Ishikawa (cell line): ENCODE results near the gene CYBC1.

Experiments
- EP300 ChIP-seq: IDR thresholded peaks from 2 replicates; pipeline ENCODE4 v1.6.1; 2012; ENCODE audit warnings: borderline replicate concordance
- RAD21 ChIP-seq: IDR thresholded peaks from 2 replicates; pipeline ENCODE4 v1.6.1; 2012; ENCODE audit warnings: low read depth
- TAF1 ChIP-seq: IDR thresholded peaks from 2 replicates; pipeline ENCODE4 v1.6.1; 2012; ENCODE audit warnings: low read depth, mild to moderate bottlenecking
- TCF12 ChIP-seq: IDR thresholded peaks from 2 replicates; pipeline ENCODE4 v1.6.1; 2012; ENCODE audit warnings: low read depth
- TEAD4 ChIP-seq: IDR thresholded peaks from 2 replicates; pipeline ENCODE4 v1.6.1; 2012
- YY1 ChIP-seq: IDR thresholded peaks from 2 replicates; pipeline ENCODE4 v1.6.1; 2012; ENCODE audit warnings: low read depth
- TF ChIP-seq, protein P1 (sequence below): IDR thresholded peaks from 2 replicates; pipeline ENCODE4 v1.6.1; 2012
- TF ChIP-seq, protein P2 (sequence below): IDR thresholded peaks from 2 replicates; pipeline ENCODE4 v1.6.1; 2012; ENCODE audit warnings: low read depth, mild to moderate bottlenecking

DNA sequence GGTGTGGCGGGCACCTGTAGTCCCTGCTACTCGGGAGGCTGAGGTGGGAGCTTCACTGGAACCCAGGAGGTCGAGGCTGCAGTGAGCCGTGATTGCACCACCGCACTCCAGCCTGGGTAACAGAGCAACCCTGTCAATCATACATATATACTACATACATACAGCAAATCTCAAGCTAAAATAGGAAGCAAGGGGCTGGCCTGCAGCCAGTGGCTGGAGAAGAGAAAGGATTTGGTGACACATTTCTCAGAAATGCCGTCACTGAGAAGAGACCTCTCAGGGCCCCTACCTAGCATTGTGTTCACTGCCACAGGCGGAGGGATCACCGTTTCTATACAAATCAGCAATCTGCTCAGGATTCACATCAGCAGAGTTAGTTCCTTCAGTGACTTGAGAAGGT, 24.9 kb upstream of the CYBC1 start:
- TF ChIP-seq RAD21 (no peak), TCF12 (no peak), TEAD4 (no peak), TAF1 (no peak), YY1 (no peak), EP300 (no peak)
- TF ChIP-seq, protein P1, sequence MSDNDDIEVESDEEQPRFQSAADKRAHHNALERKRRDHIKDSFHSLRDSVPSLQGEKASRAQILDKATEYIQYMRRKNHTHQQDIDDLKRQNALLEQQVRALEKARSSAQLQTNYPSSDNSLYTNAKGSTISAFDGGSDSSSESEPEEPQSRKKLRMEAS: no peak
- TF ChIP-seq, protein P2, sequence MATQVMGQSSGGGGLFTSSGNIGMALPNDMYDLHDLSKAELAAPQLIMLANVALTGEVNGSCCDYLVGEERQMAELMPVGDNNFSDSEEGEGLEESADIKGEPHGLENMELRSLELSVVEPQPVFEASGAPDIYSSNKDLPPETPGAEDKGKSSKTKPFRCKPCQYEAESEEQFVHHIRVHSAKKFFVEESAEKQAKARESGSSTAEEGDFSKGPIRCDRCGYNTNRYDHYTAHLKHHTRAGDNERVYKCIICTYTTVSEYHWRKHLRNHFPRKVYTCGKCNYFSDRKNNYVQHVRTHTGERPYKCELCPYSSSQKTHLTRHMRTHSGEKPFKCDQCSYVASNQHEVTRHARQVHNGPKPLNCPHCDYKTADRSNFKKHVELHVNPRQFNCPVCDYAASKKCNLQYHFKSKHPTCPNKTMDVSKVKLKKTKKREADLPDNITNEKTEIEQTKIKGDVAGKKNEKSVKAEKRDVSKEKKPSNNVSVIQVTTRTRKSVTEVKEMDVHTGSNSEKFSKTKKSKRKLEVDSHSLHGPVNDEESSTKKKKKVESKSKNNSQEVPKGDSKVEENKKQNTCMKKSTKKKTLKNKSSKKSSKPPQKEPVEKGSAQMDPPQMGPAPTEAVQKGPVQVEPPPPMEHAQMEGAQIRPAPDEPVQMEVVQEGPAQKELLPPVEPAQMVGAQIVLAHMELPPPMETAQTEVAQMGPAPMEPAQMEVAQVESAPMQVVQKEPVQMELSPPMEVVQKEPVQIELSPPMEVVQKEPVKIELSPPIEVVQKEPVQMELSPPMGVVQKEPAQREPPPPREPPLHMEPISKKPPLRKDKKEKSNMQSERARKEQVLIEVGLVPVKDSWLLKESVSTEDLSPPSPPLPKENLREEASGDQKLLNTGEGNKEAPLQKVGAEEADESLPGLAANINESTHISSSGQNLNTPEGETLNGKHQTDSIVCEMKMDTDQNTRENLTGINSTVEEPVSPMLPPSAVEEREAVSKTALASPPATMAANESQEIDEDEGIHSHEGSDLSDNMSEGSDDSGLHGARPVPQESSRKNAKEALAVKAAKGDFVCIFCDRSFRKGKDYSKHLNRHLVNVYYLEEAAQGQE: no peak
